Neutrophil (primary cell): ENCODE data around the gene EHMT1.

Experiments
- H3K27ac ChIP-seq: fragments of 200-600 bp; sonication (generic); 2 replicates; pipeline ENCODE4 v1.5.1; 2016; ENCODE audit warnings: mild to moderate bottlenecking, moderate library complexity
- H3K27me3 ChIP-seq: fragments of 200-600 bp; sonication (generic); 2 replicates; pipeline ENCODE4 v1.6.0; 2016; ENCODE audit warnings: mild to moderate bottlenecking
- H3K36me3 ChIP-seq: fragments of 200-600 bp; sonication (generic); 2 replicates; pipeline ENCODE4 v1.5.1; 2017
- H3K4me1 ChIP-seq, 2 experiments: fragments of 200-600 bp in 1 of 2; sonication (generic) in 1 of 2; 1 replicate in 1 of 2; 2 replicates in 1 of 2; pipeline versions ENCODE4 v1.5.1 to v1.6.1; 2013 to 2016; ENCODE audit warnings: low read depth in 1 of 2, low read length in 1 of 2, mild to moderate bottlenecking in 1 of 2, moderate library complexity in 1 of 2; ENCODE audit not compliant: control insufficient read depth in 1 of 2, insufficient read depth in 1 of 2
- H3K4me3 ChIP-seq, 2 experiments: fragments of 200-600 bp in 1 of 2; sonication (generic) in 1 of 2; 1 replicate in 1 of 2; 2 replicates in 1 of 2; pipeline ENCODE4 v1.5.1; 2013 to 2016; ENCODE audit warnings: low read depth in 1 of 2, low read length in 1 of 2, mild to moderate bottlenecking in 1 of 2, moderate library complexity in 1 of 2
- H3K9me3 ChIP-seq: fragments of 200-600 bp; sonication (generic); 2 replicates; pipeline ENCODE4 v1.5.1; 2016
- TF ChIP-seq, protein P1 (sequence below): fragments of 200-600 bp; sonication (generic); IDR thresholded peaks from 2 replicates; pipeline ENCODE4 v1.5.1; 2016; ENCODE audit warnings: antibody characterized with exemption

The EHMT1 gene

DNA sequence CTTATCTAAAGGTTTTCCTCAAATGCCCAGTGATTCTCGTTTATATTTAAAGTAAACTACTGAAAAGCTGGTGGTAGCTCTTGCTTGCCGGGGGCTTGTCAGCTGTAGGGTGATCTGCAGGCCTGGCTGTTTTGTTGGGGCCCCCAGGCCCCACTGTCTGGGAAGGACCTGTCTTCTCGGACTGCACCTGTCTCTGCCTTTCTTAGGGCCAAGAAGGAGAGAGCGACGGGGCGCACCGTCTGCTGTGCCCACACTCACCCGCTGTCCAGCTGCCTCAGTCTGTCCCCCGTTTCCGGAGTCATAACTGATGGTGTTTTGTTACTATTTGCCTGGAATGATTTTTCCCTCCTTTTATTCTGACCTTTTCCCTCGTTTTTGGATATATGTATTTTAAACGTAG, 164.7 kb downstream of the EHMT1 start:
- H3K27ac ChIP-seq, result no peak overlapping the region
- no peaks in the 10 kb centered on the region for H3K27me3 ChIP-seq
- no peaks in the 10 kb centered on the region for H3K4me1 ChIP-seq
- H3K9me3 ChIP-seq, result no peaks in the 10 kb centered on the region
- TF ChIP-seq, protein P1, sequence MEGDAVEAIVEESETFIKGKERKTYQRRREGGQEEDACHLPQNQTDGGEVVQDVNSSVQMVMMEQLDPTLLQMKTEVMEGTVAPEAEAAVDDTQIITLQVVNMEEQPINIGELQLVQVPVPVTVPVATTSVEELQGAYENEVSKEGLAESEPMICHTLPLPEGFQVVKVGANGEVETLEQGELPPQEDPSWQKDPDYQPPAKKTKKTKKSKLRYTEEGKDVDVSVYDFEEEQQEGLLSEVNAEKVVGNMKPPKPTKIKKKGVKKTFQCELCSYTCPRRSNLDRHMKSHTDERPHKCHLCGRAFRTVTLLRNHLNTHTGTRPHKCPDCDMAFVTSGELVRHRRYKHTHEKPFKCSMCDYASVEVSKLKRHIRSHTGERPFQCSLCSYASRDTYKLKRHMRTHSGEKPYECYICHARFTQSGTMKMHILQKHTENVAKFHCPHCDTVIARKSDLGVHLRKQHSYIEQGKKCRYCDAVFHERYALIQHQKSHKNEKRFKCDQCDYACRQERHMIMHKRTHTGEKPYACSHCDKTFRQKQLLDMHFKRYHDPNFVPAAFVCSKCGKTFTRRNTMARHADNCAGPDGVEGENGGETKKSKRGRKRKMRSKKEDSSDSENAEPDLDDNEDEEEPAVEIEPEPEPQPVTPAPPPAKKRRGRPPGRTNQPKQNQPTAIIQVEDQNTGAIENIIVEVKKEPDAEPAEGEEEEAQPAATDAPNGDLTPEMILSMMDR, result no peak
- H3K4me3 ChIP-seq, result no peak overlapping the region
- H3K36me3 ChIP-seq, result peaks cover 89% of the 10 kb centered on the region

DNA sequence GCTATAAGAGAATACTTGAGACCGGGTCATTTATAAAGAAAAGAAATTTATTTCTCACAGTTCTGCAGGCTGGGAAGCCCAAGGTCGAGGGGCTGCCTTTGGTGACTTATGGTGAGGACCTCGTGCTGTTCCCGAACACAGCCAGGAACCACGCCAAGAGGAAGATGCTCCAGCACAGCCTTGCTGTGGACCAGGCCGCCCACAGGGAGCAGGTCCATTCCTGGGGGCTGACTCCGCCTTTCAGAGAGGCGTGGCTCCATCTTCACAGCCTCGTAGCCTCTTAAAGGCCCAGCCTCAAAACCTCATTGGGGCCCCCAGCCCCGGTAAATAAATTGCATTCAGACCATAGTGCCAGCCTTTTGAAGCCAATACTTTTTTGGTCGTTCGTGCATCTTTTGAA, 165.2 kb downstream of the EHMT1 start:
- peaks cover 89% of the 10 kb centered on the region for H3K36me3 ChIP-seq
- H3K4me1 ChIP-seq, result no peaks in the 10 kb centered on the region
- no peaks in the 10 kb centered on the region for H3K27me3 ChIP-seq
- H3K27ac ChIP-seq, result no peak overlapping the region
- no peaks in the 10 kb centered on the region for H3K9me3 ChIP-seq
- TF ChIP-seq, protein P1, result no peak
- H3K4me3 ChIP-seq, result no peak overlapping the region

DNA sequence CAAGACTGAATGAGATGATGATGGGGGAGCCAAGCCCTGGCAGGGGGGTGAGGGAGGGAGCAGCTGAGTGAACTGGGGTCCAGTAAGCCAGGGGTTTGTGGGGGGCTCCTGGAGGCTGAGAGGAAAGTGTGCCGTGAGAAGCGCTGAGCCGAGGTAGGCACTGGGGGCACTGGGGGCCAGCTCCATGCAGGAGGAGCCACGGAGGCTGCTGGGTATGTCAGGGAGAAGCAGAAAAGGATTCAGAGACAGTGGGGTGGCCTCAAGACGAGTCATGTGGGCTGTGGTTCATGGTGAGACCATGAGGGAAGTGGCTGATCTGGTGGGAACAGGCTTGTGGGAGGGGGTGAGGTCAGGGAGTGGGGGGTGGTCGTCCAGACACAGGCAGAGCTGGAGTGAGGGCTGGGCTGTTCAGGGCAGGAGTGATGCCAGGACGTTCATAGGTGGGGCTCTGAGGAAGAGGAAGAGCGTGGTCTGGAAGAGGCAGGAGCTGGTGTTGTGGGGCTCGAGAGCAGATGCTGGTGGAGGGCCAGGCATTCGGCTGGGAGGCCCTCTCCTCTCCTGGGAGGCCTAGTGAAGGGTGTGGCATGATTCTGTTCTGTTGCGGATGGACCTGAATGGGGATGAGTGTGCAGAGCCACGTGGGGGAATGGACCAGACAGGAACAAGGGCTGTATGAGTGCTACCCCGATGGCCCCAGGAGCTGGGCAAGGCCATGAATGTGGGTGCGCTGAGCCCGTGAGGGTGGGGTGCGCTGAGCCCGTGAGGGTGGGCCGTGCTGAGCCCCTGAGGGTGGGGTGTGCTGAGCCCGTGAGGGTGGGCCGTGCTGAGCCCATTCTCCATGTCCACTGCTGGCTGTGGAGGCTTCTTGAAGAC, 166.1 kb downstream of the EHMT1 start:
- H3K27me3 ChIP-seq, result no peaks in the 10 kb centered on the region
- peaks cover 86% of the 10 kb centered on the region for H3K36me3 ChIP-seq
- H3K27ac ChIP-seq, result no peak overlapping the region
- TF ChIP-seq, protein P1, result no peak
- H3K4me1 ChIP-seq, result no peaks in the 10 kb centered on the region
- H3K4me3 ChIP-seq, result no peak overlapping the region
- no peaks in the 10 kb centered on the region for H3K9me3 ChIP-seq

DNA sequence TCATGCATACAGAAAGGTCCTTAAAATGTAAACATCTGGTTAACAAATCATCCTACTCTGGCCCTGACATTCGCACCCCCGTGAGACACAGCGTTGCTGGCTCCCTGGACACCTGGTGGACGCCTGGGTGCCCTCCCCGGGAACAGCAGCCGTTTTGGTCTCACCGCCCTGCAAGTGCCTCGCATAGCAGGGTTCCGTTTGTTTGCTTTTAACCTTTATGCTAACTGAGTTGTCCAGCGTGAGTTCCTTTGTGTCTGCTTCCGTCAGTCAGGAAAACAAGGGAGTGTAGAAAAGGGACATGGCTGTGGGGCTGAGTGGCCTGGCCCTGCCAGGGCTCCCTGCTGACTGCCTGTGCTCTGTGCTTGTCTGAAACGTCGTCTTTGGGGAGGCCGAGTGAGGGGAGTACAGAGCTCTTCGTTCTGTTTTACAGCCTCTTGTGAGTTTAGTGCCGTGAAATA, 166.9 kb downstream of the EHMT1 start:
- TF ChIP-seq, protein P1, result no peak
- Histone ChIP-seq H3K27ac (no peak overlapping the region), H3K36me3 (peaks cover 92% of the 10 kb centered on the region), H3K9me3 (no peaks in the 10 kb centered on the region), H3K4me3 (no peak overlapping the region), H3K4me1 (no peaks in the 10 kb centered on the region), H3K27me3 (no peaks in the 10 kb centered on the region)

DNA sequence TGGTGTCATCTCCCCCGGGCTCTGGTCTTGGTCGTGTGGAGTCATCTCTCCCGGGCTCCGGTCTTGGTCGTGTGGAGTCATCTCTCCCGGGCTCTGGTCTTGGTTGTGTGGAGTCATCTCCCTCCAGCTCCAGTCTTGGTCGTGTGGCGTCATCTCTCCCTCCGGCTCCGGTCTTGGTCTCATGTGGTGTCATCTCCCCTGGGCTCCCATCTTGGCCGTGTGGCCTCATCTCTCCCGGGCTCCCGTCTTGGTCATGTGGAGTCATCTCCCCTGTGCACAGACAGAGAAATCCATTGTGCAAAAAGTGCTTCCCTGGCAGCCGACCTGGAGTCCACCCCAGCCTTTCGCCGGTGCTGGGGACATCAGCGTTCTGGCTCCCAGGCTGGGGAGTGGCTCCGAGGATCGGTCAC, 167.7 kb downstream of the EHMT1 start:
- peaks cover 95% of the 10 kb centered on the region for H3K36me3 ChIP-seq
- H3K27ac ChIP-seq, result no peak overlapping the region
- TF ChIP-seq, protein P1, result no peak
- no peaks in the 10 kb centered on the region for H3K9me3 ChIP-seq
- no peak overlapping the region for H3K4me3 ChIP-seq
- no peaks in the 10 kb centered on the region for H3K4me1 ChIP-seq
- H3K27me3 ChIP-seq, result no peaks in the 10 kb centered on the region
